Activated CD4-positive, alpha-beta T cell treated with anti-CD3 and anti-CD28 coated beads, Interleukin-2, Interleukin-4, amounts not matched to agents 100 ng/mL and 50 ng/mL, durations not matched to agents 16 hours and 8 hours (primary cell): ENCODE data around the gene CCDC160.
A peak's percentile ranks its signal among the peaks of the same experiment; 100 is the strongest.
"Not testable (repeated sequence)": the region's sequence is repeated elsewhere in the genome, so short reads cannot be mapped to it uniquely, and the experiment has no call there.

Source experiments
- DNase-seq: peaks from one replicate; pipeline ENCODE4 v3.0.0-alpha.2; 2020; ENCODE audit warnings: low spot score

Gene CCDC160

DNA sequence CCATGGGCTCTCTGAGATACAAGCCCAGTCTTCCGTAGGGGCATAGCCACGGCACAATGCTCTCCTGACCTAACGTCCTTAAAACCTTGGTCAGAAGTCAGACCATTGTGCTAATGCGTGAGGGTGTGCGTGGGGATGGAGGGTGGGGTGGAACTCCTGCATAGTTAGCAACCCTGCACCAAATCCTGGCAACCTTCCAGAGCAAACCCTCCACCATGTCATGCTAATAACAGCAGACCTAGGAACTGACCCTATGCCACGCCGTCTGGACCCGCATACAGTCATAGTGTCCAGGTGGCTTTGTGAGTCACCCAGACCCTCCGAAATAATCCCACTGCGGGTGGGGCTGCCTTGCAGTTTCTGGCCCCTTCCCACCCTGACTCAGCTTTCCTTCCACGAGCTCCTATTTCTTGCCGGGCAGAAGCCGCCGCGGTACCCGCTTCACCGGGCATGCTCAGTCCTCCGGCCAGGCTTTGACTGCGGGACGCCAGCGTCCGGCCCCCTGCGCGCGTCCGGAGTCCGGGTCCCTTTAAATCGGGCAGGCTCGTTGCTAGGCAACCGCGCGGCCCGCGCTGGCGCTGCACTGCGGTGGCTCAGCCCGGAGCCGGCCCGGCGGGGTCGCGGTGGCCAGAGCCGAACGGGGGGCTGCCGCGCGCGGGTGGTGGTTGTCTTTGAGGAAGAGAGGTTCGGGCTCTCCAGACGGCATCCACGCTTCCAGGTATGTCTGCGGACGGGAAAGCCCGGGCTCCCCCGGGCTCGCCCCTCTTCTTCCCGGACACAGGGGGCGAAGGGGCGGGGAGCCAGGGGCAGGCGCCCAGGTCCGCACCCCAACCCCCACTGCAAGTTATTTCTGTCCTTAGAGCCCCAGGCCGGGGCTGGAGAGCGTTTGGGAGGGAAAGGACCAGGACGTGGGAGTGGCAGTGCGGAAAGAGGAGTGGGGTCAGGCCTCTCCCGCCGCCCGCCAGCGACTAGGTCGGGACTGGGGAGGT is at the start of gene CCDC160:
TSS of gene CCDC160 (plus strand) at position 557 of the 989 bp plus-strand sequence. CDS start 7,619 bp downstream, outside the sequence.
- peak; percentile 0 for DNase-seq

GRCh38 chrX:134191281-134191680 is 45.7 kb upstream of the CCDC160 start:
- no peak for DNase-seq

- no peak for DNase-seq
These were observed 42.1 kb upstream of the CCDC160 start for GRCh38 chrX:134194915-134195314.

- DNase-seq: no peak
These were observed 34.4 kb upstream of the CCDC160 start for GRCh38 chrX:134202561-134202960.

DNA sequence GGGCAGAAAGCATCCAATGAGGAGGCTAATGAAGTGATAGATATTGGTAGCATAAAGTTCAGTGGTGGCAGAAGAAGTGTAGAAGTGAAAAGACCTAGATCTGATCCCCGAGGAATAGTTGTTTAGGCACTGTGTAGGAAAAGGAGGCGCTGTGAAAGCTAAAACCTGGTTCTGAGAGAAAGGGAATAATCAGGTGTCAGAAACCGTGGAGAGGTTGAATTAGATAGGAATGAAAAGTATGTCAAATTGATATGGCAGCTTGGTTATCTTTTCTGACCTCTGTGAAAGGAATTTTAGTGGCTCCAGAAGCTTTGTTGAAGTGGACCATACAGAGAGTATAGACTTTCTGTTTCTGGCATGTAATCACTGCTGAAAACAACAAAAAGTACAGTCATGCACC is 30.8 kb upstream of the CCDC160 start:
- DNase-seq: no peak

DNA sequence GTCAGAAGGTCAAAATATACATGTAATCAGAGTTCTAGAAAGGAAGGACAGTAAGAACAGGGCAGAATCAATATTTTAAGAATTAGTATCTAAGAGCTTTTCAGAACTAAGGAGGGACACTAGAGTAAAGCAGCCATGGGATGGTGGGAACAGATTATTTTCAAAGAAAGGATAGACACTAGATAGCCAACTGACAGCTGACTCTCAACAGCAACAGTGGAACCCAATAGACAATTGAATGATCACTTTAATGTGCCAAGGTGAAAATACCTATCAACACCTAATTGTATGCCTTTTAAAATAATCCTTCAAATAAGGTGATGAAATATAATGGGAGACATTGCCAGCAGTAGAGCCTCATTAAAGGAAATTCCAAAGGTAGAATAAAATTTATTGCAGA is 26.5 kb upstream of the CCDC160 start:
- no peak for DNase-seq

GRCh38 chrX:134235236-134235635 is 1.7 kb upstream of the CCDC160 start:
- no peak for DNase-seq

DNA sequence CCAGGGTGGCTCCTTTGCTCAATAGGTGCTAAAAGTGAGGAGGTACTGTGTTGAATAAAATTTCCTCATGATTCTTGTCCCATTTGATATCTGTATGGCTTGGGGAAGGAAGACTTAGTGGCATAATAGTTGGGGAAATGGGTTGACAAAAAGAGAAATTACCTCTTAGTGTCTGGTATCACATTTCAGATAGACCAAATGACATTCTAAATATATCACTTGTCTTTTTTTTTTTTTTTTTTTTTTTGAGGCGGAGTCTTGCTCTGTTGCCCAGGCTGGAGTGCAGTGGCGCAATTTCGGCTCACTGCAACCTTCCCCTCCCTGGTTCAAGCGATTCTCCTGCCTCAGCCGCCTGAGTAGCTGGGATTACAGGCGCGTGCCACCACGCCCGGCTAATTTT is 1.2 kb downstream of the CCDC160 start:
- not testable (repeated sequence) for DNase-seq

- no peak for DNase-seq
These were observed 2.0 kb downstream of the CCDC160 start for GRCh38 chrX:134239016-134239415.

DNA sequence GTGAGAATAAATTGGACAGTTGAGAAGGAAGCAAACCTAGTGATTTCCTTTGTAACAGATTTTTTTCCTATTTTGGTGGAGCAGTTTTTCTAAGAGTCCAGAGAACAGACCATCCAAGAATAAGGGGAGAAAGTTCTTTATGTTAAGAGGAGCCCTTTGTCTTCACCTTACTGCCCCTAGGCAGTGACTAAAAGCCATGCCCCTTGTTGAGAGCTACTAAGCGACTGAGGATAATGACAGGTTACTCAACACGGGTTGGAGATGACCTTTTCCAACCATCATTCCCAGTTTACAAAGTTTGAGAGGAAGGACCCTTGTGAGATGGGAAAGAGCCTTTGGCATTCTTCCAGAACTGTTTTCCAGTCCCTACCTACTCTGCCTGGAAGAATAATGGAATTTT is 3.2 kb downstream of the CCDC160 start:
- DNase-seq: no peak

GRCh38 chrX:134241960-134242619 is 5.1 kb downstream of the CCDC160 start:
- no peak for DNase-seq

DNA sequence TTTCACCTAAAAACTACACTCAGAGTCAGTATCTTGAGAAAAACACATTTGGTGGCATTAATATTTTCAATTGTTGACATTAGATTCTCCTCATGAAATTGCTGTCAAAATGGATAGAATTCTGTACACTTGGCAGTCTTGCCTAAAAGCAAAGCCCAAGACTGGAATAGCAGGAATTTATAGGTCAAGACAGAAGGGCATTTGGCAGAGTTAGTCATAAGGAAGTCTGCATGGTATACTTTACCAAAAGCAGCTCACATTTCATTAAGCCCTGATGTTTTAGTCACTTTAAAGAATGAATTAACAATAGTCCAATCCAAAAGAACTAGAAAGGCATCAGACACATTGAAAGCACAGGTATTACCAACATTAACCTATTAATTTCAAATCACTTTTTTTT is 7.1 kb downstream of the CCDC160 start:
- DNase-seq: no peak

DNA sequence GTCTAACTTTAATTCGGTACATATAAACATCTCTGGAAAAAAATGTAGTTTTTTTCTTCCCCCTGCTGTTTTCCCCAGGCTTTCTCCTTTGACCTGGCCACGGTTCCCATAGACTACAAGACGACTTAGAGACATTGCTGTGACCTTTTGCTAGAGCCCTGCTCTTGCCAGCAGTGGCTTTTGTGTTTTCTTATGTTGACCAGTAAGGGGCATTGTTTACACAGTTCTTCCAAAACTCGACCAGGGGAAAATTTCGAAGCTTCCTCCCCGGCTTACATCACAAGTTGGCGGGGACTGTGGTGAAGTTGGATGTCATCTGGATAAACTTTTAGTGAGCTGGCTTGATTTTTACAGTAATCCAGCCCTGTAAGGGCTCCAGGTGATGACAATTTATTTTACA is 9.3 kb downstream of the CCDC160 start:
- no peak for DNase-seq

GRCh38 chrX:134247492-134247891 is 10.5 kb downstream of the CCDC160 start:
- no peak for DNase-seq

DNA sequence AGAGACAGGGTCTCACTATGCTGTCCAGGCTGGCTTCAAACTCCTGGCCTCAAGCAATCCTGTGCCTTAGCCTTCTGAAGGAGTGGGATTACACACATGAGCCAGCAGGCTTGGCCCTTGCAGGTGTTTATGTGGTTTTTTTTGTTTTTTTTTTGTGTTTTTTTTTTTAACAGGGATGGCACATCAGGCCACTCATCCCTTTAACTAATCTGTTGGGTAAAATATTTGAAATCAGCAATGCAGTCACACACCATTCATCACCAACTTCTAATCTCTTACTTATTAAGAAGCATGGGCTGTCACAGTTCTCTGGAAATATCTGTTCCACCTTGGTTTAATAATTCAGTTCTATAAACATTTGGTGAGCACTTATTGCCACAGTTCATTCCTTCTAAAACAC is 12.3 kb downstream of the CCDC160 start:
- no peak for DNase-seq

DNA sequence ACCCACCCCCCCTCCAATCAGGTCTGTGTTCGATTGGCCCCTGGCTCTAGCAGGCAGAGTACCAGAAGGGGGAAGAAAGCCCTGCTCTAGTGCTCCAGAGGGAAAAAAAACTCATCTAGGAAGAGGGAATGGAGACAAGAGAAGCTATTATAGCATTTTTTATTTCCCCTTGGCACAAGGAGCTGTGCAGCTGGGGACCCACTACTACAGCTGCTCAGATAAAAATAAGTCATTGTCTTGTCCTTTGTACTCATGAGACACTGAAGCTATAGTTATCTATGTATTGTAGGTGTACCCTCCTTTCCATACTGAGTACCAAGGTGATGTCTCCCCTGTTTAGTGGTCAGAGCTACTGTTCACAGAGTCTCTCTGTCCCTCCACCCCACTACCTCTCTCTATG is 14.3 kb downstream of the CCDC160 start:
- DNase-seq: no peak

DNA sequence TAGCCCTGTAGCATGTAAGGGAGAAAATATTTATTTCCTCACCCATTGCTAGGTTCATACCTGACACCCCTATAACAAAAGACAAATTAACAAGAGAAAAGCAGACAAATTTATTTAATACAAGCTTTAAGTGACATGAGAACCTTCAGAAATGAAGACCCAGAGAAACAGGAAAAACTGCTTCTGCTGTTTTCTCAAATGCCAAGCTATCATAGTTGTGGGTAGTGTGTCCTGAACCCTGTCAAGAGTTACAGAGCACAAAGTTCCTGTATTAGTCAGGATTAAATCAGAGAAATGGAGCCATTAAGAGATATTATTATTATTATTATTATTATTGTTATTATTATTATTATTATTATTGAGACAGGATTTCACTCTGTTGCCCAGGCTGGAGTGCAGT is 17.5 kb downstream of the CCDC160 start:
- no peak for DNase-seq

- no peak for DNase-seq
These were observed 18.6 kb downstream of the CCDC160 start for GRCh38 chrX:134255555-134255954.

GRCh38 chrX:134256684-134257083 is 19.7 kb downstream of the CCDC160 start:
- DNase-seq: no peak

- no peak for DNase-seq
These were observed 21.2 kb downstream of the CCDC160 start for GRCh38 chrX:134258202-134258601.

- not testable (repeated sequence) for DNase-seq
These were observed 49.0 kb downstream of the CCDC160 start for GRCh38 chrX:134285934-134286333.

DNA sequence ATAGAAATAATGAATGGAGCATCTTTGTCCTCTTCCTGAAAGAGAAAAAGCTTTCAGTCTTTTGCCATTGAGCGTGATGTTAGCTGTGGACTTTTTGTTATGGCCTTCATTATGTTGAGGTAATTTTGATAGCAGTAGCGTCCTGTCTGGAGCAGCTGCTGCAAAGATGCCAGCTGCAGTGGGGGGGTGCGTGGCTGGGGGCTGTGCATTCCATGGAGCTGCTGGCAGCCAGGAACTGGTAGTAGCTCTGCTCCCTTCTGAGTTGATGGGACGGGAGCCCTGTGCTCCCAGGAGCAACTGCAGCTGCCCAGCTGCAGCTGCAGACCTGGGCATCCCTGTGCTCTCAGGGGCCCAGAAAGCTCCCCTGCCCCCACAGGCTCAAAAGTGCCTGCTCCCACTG is 50.4 kb downstream of the CCDC160 start:
- DNase-seq: no peak

GRCh38 chrX:134294548-134294947 is 57.6 kb downstream of the CCDC160 start:
- no peak for DNase-seq
